Measurements from ENCODE around the gene MALRD1. TPM values are rescaled to one million over a fixed set of nuclear protein-coding genes. Genes with fewer than 3 reads are reported as not detected.

The MALRD1 gene
- total RNA-seq (2022) (not detected in 2 replicates), Bru-seq, nascent RNA (percentile 2 among the genes with signal in this experiment), BruChase-seq, experiment 1, labeled RNA remaining after a 6-hour chase (percentile 2 among the genes with signal in this experiment), BruChase-seq, experiment 2, labeled RNA remaining after a 2-hour chase (percentile 1 among the genes with signal in this experiment)
- long read RNA-seq = 0 reads

GRCh38 chr10:19048489-19048888 lies at the start of gene MALRD1:
Gene MALRD1, plus strand, starts transcription at chr10:19048801. Its CDS starts 138 bp downstream, at chr10:19048939.
- TF ChIP-seq CTCF (IDR thresholded peaks at IDR 0.05; ENCODE audit: unreplicated experiment) = no peak
- no peaks in the 10 kb centered on the region for H3K9me3 Mint-ChIP-seq (ENCODE audit: unreplicated experiment)
- no peaks in the 10 kb centered on the region for H3K27me3 Mint-ChIP-seq (ENCODE audit: insufficient read depth, unreplicated experiment)
- ChIA-PET POLR2A (interaction anchor here (0.7 kb wide), 1 partner anchor 39 kb away, joined by 3 read pairs; no protein-coding TSS in a partner anchor), CTCF (no interaction called here)
- no peak for DNase-seq (ENCODE audit: unreplicated experiment)
- no peaks in the 10 kb centered on the region for H3K36me3 Mint-ChIP-seq (ENCODE audit: insufficient read depth, unreplicated experiment)
- H3K4me1 Mint-ChIP-seq (ENCODE audit: insufficient read depth, unreplicated experiment) = no peaks in the 10 kb centered on the region
- no peak within 1 kb of the TSS for H3K4me3 Mint-ChIP-seq (ENCODE audit: unreplicated experiment)
- BruUV-seq (replicated peaks) = no TSS peak
- no peak within 1 kb of the TSS for H3K27ac Mint-ChIP-seq (ENCODE audit: low read depth, unreplicated experiment)
- intact Hi-C loops (cut with micrococcal nuclease) = no loop called here

GRCh38 chr10:19003341-19003740 lies 45.3 kb upstream of the MALRD1 start:
- TF ChIP-seq CTCF (IDR thresholded peaks at IDR 0.05; ENCODE audit: unreplicated experiment) = no peak
- H3K27me3 Mint-ChIP-seq (ENCODE audit: insufficient read depth, unreplicated experiment) = no peaks in the 10 kb centered on the region
- H3K36me3 Mint-ChIP-seq (ENCODE audit: insufficient read depth, unreplicated experiment) = no peaks in the 10 kb centered on the region
- no peak overlapping the region for H3K27ac Mint-ChIP-seq (ENCODE audit: low read depth, unreplicated experiment)
- intact Hi-C loops (cut with micrococcal nuclease) = no loop called here
- no TSS peak for BruUV-seq (replicated peaks)
- no peak overlapping the region for H3K4me3 Mint-ChIP-seq (ENCODE audit: unreplicated experiment)
- POLR2A ChIA-PET = no interaction called here
- CTCF ChIA-PET = no interaction called here
- H3K4me1 Mint-ChIP-seq (ENCODE audit: insufficient read depth, unreplicated experiment) = peaks cover 6% of the 10 kb centered on the region
- no peak for DNase-seq (ENCODE audit: unreplicated experiment)
- peaks cover 8% of the 10 kb centered on the region for H3K9me3 Mint-ChIP-seq (ENCODE audit: unreplicated experiment)

GRCh38 chr10:19012111-19012510 lies 36.5 kb upstream of the MALRD1 start:
- no TSS peak for BruUV-seq (replicated peaks)
- peaks cover 16% of the 10 kb centered on the region for H3K4me1 Mint-ChIP-seq (ENCODE audit: insufficient read depth, unreplicated experiment)
- no peak for TF ChIP-seq CTCF (IDR thresholded peaks at IDR 0.05; ENCODE audit: unreplicated experiment)
- intact Hi-C loops (cut with micrococcal nuclease) = no loop called here
- H3K9me3 Mint-ChIP-seq (ENCODE audit: unreplicated experiment) = peaks cover 13% of the 10 kb centered on the region
- H3K4me3 Mint-ChIP-seq (ENCODE audit: unreplicated experiment) = no peak overlapping the region
- DNase-seq (ENCODE audit: unreplicated experiment) = no peak
- ChIA-PET CTCF (no interaction called here), POLR2A (no interaction called here)
- H3K36me3 Mint-ChIP-seq (ENCODE audit: insufficient read depth, unreplicated experiment) = no peaks in the 10 kb centered on the region
- no peak overlapping the region for H3K27ac Mint-ChIP-seq (ENCODE audit: low read depth, unreplicated experiment)
- H3K27me3 Mint-ChIP-seq (ENCODE audit: insufficient read depth, unreplicated experiment) = no peaks in the 10 kb centered on the region

GRCh38 chr10:19014034-19014433 lies 34.6 kb upstream of the MALRD1 start:
- CTCF ChIA-PET = interaction anchor here (0.6 kb wide), 1 partner anchor 369 kb away, joined by 6 read pairs; no protein-coding TSS in a partner anchor
- no peaks in the 10 kb centered on the region for H3K27me3 Mint-ChIP-seq (ENCODE audit: insufficient read depth, unreplicated experiment)
- no peaks in the 10 kb centered on the region for H3K9me3 Mint-ChIP-seq (ENCODE audit: unreplicated experiment)
- no peak overlapping the region for H3K4me3 Mint-ChIP-seq (ENCODE audit: unreplicated experiment)
- POLR2A ChIA-PET = no interaction called here
- BruUV-seq (replicated peaks) = no TSS peak
- no peaks in the 10 kb centered on the region for H3K36me3 Mint-ChIP-seq (ENCODE audit: insufficient read depth, unreplicated experiment)
- intact Hi-C loops (cut with micrococcal nuclease) = no loop called here
- no peak for TF ChIP-seq CTCF (IDR thresholded peaks at IDR 0.05; ENCODE audit: unreplicated experiment)
- H3K4me1 Mint-ChIP-seq (ENCODE audit: insufficient read depth, unreplicated experiment) = peaks cover 16% of the 10 kb centered on the region
- peak; percentile 88 for DNase-seq (ENCODE audit: unreplicated experiment)
- peak overlapping the region; percentile 95 for H3K27ac Mint-ChIP-seq (ENCODE audit: low read depth, unreplicated experiment)

Measured in MCF 10A (cell line).